Liver (tissue), 9 donors: ENCODE data around the gene TMEM234. TPM values are rescaled to one million over a fixed set of nuclear protein-coding genes. Genes with fewer than 3 reads are reported as not detected.

Experiments used
- DNase-seq: peaks from one replicate; pipeline ENCODE4 v3.0.0-alpha.2; 2017; ENCODE audit warnings: low spot score
- H3K27ac ChIP-seq, 2 donors: one replicate each; pipeline ENCODE4 v1.7.0; 2013; ENCODE audit warnings: inconsistent platforms in 2 of 2, low read length in 2 of 2, control low read depth in 1 of 2, low read depth in 1 of 2, mild to moderate bottlenecking in 1 of 2
- H3K27me3 ChIP-seq, 4 donors: one replicate each; pipeline versions ENCODE4 v1.6.1 to v1.7.0; 2013; ENCODE audit warnings: low read length in 3 of 4, inconsistent platforms in 1 of 4, mild to moderate bottlenecking in 1 of 4, moderate library complexity in 1 of 4; ENCODE audit not compliant: control insufficient read depth in 4 of 4, insufficient read depth in 4 of 4
- H3K36me3 ChIP-seq, 4 donors: one replicate each; pipeline versions ENCODE4 v1.6.1 to v1.7.0; 2013; ENCODE audit warnings: low read length in 3 of 4, mild to moderate bottlenecking in 3 of 4, low read depth in 1 of 4, moderate library complexity in 1 of 4; ENCODE audit not compliant: control insufficient read depth in 4 of 4, insufficient read depth in 3 of 4
- H3K4me1 ChIP-seq, 4 donors: one replicate each; pipeline versions ENCODE4 v1.6.1 to v1.7.0; 2013; ENCODE audit warnings: low read length in 3 of 4, mild to moderate bottlenecking in 3 of 4, moderate library complexity in 1 of 4; ENCODE audit not compliant: control insufficient read depth in 4 of 4, insufficient read depth in 4 of 4
- H3K4me3 ChIP-seq, 3 donors: one replicate each; pipeline versions ENCODE4 v1.6.1 to v1.7.0; 2013; ENCODE audit warnings: low read length in 3 of 3, control low read depth in 1 of 3, low read depth in 1 of 3, mild to moderate bottlenecking in 1 of 3
- H3K9ac ChIP-seq, 2 donors: one replicate each; pipeline ENCODE4 v1.7.0; 2013; ENCODE audit warnings: low read length in 2 of 2, mild to moderate bottlenecking in 2 of 2, moderate library complexity in 2 of 2, control low read depth in 1 of 2, low read depth in 1 of 2
- H3K9me3 ChIP-seq, 4 donors: one replicate each; pipeline versions ENCODE4 v1.6.1 to v1.7.0; 2013; ENCODE audit warnings: low read length in 3 of 4; ENCODE audit not compliant: control insufficient read depth in 4 of 4
- EGR1 ChIP-seq, 2 donors: IDR thresholded peaks; 2 replicates each; pipeline ENCODE4 v1.6.1; 2016 to 2018; ENCODE audit warnings: antibody characterized with exemption in 2 of 2, low read depth in 2 of 2
- FOXA1 ChIP-seq: IDR thresholded peaks from 2 replicates; pipeline ENCODE4 v1.6.1; 2016; ENCODE audit warnings: antibody characterized with exemption
- FOXA2 ChIP-seq: IDR thresholded peaks from 2 replicates; pipeline ENCODE4 v1.6.1; 2016; ENCODE audit warnings: antibody characterized with exemption
- GABPA ChIP-seq, 2 donors: IDR thresholded peaks in 1 of 2; conservative IDR thresholded peaks in 1 of 2; 2 replicates each; pipeline ENCODE4 v1.6.1; 2016; ENCODE audit warnings: antibody characterized with exemption in 2 of 2, mild to moderate bottlenecking in 1 of 2, moderate library complexity in 1 of 2
- HNF4G ChIP-seq: IDR thresholded peaks from 2 replicates; pipeline ENCODE4 v1.6.1; 2016; ENCODE audit warnings: antibody characterized with exemption
- JUND ChIP-seq, 2 donors: IDR thresholded peaks; 2 replicates each; pipeline ENCODE4 v1.6.1; 2016; ENCODE audit warnings: antibody characterized with exemption in 2 of 2
- NR2F2 ChIP-seq: IDR thresholded peaks from 2 replicates; pipeline ENCODE4 v1.6.1; 2016; ENCODE audit warnings: antibody characterized with exemption
- RAD21 ChIP-seq, 2 donors: IDR thresholded peaks; 2 replicates each; pipeline ENCODE4 v1.6.1; 2016; ENCODE audit warnings: antibody characterized with exemption in 2 of 2, mild to moderate bottlenecking in 2 of 2
- REST ChIP-seq: IDR thresholded peaks from 2 replicates; pipeline ENCODE4 v1.6.1; 2016; ENCODE audit warnings: antibody characterized with exemption, mild to moderate bottlenecking
- SP1 ChIP-seq: IDR thresholded peaks from 2 replicates; pipeline ENCODE4 v1.6.1; 2018; ENCODE audit warnings: antibody characterized with exemption, mild to moderate bottlenecking
- TAF1 ChIP-seq: conservative IDR thresholded peaks from 2 replicates; pipeline ENCODE4 v1.6.1; 2016; ENCODE audit warnings: antibody characterized with exemption, mild to moderate bottlenecking
- YY1 ChIP-seq: IDR thresholded peaks from 2 replicates; pipeline ENCODE4 v1.6.1; 2016; ENCODE audit warnings: antibody characterized with exemption, mild to moderate bottlenecking
- WGBS: extraction: QIAGEN DNeasy Blood & Tissue Kit; methylation state at CpG from one replicate; pipeline ENCODE4 v1.1.7; 2013; 5-methylcytosine and 5-hydroxymethylcytosine counted together
- polyA plus RNA-seq, 2 donors: library from polyadenylated mRNA; stranded (reverse) in 1 of 2; unstranded in 1 of 2; fragments of 200-250 nt in 1 of 2; fragments of >200 nt in 1 of 2; fragmentation: Nextera tagmentation in 1 of 2; extraction: Ambion mirVana in 1 of 2; gene quantifications; one replicate each; pipeline versions ENCODE4 v1.2.1 to v1.2.3, GENCODE V29; 2013 to 2015
- total RNA-seq, 2 donors: library from RNA; depleted of rRNA; stranded (reverse); fragments of >200 nt; gene quantifications; one replicate each; pipeline ENCODE4 v1.2.3, GENCODE V29; 2014
- TF ChIP-seq, protein P1 (sequence below): IDR thresholded peaks from 2 replicates; pipeline ENCODE4 v1.6.1; 2016; ENCODE audit warnings: antibody characterized with exemption
- TF ChIP-seq, protein P2 (sequence below): IDR thresholded peaks from 2 replicates; pipeline ENCODE4 v1.6.1; 2016; ENCODE audit warnings: antibody characterized with exemption
- TF ChIP-seq, protein P3 (sequence below): fragments of 150-350 bp; IDR thresholded peaks from 2 replicates; pipeline ENCODE4 v1.5.1; 2017; ENCODE audit warnings: improper control_type of control experiment, low read depth, low read length; ENCODE audit not compliant: missing input control
- donor health status: healthy.
- donor health status: healthy.
- donor health status: healthy.
- donor health status: healthy.
- donor health status: healthy.

TMEM234 gene
- total and polyA plus RNA-seq, 4 donors, result 5.4 to 6.8 (median 6.1) TPM

GRCh38 chr1:32187850-32188249, 34.3 kb downstream of the TMEM234 start:
- no peak overlapping the region for H3K27ac ChIP-seq
- no peaks in the 10 kb centered on the region for H3K9me3 ChIP-seq
- peaks cover 0 to 3% (median 1%) of the 10 kb centered on the region in 4 donors for H3K4me1 ChIP-seq
- WGBS, result 99% methylated on average over 9 of the region's 9 CpGs
- no peak for DNase-seq
- H3K9ac ChIP-seq, result no peak overlapping the region
- no peak for TF ChIP-seq REST
- no peak for TF ChIP-seq YY1
- no peak for TF ChIP-seq HNF4G
- TF ChIP-seq, protein P1, sequence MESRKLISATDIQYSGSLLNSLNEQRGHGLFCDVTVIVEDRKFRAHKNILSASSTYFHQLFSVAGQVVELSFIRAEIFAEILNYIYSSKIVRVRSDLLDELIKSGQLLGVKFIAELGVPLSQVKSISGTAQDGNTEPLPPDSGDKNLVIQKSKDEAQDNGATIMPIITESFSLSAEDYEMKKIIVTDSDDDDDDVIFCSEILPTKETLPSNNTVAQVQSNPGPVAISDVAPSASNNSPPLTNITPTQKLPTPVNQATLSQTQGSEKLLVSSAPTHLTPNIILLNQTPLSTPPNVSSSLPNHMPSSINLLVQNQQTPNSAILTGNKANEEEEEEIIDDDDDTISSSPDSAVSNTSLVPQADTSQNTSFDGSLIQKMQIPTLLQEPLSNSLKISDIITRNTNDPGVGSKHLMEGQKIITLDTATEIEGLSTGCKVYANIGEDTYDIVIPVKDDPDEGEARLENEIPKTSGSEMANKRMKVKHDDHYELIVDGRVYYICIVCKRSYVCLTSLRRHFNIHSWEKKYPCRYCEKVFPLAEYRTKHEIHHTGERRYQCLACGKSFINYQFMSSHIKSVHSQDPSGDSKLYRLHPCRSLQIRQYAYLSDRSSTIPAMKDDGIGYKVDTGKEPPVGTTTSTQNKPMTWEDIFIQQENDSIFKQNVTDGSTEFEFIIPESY, result no peak
- no peak for TF ChIP-seq SP1
- TF ChIP-seq, protein P2, sequence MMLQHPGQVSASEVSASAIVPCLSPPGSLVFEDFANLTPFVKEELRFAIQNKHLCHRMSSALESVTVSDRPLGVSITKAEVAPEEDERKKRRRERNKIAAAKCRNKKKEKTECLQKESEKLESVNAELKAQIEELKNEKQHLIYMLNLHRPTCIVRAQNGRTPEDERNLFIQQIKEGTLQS, result no peak
- TF ChIP-seq FOXA1, result no peak
- TF ChIP-seq TAF1, result no peak
- TF ChIP-seq FOXA2, result no peak
- TF ChIP-seq JUND (IDR thresholded peaks at IDR 0.05), result no peak
- TF ChIP-seq RAD21 (IDR thresholded peaks at IDR 0.05), result no peak
- TF ChIP-seq NR2F2, result no peak
- TF ChIP-seq, protein P3, sequence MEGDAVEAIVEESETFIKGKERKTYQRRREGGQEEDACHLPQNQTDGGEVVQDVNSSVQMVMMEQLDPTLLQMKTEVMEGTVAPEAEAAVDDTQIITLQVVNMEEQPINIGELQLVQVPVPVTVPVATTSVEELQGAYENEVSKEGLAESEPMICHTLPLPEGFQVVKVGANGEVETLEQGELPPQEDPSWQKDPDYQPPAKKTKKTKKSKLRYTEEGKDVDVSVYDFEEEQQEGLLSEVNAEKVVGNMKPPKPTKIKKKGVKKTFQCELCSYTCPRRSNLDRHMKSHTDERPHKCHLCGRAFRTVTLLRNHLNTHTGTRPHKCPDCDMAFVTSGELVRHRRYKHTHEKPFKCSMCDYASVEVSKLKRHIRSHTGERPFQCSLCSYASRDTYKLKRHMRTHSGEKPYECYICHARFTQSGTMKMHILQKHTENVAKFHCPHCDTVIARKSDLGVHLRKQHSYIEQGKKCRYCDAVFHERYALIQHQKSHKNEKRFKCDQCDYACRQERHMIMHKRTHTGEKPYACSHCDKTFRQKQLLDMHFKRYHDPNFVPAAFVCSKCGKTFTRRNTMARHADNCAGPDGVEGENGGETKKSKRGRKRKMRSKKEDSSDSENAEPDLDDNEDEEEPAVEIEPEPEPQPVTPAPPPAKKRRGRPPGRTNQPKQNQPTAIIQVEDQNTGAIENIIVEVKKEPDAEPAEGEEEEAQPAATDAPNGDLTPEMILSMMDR, result no peak
- TF ChIP-seq EGR1 (IDR thresholded peaks at IDR 0.05; ENCODE audit: low read depth in 2 of 2), result no peak
- no peak for TF ChIP-seq GABPA (IDR thresholded peaks at IDR 0.05 in 1 of 2, conservative IDR thresholded peaks at IDR 0.05 in 1 of 2)
- H3K27me3 ChIP-seq, result no peaks in the 10 kb centered on the region
- H3K36me3 ChIP-seq, result peaks cover 27 to 75% (median 68%) of the 10 kb centered on the region in 4 donors
- H3K4me3 ChIP-seq, result no peak overlapping the region

DNA sequence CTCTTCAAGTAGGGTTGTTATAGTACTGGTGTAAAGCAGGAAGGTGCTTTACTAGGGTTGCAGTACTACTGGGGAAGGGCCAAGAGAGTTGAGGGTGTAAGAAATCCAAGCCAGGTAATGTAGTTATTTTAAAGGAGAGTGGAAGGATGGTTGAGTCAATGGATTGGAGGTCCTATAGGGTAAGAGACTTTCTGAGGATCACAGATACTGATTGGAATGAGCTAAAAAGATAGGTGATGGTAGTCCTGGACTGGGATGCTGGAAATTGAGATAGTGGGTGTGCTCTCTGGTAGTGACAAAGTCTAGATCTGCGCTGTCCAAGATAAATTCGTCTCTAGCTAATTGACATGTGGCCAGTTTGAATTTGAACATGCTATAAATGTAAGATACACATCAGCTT, 35.7 kb downstream of the TMEM234 start:
- Histone ChIP-seq H3K9me3 (no peaks in the 10 kb centered on the region), H3K9ac (no peak overlapping the region), H3K36me3 (peaks cover 21 to 64% (median 57%) of the 10 kb centered on the region in 4 donors), H3K4me3 (no peak overlapping the region), H3K27me3 (no peaks in the 10 kb centered on the region), H3K27ac (no peak overlapping the region), H3K4me1 (peaks cover 0 to 10% (median 3%) of the 10 kb centered on the region in 4 donors)
- WGBS, result 59% methylated on average over 2 of the region's 2 CpGs
- no peak for TF ChIP-seq TAF1
- TF ChIP-seq, protein P3, result no peak
- no peak for DNase-seq
